GM12892 (cell line): Measurements from ENCODE around the gene MAPKAPK3.

Source experiments
- POLR2A ChIP-seq: IDR thresholded peaks from 2 replicates; pipeline ENCODE4 v1.6.1; 2011; ENCODE audit warnings: low read depth, low read length, control low read depth
- POLR2AphosphoS5 ChIP-seq: IDR thresholded peaks from 2 replicates; pipeline ENCODE4 v1.6.1; 2011; ENCODE audit warnings: low read depth, low read length, control low read depth
- TAF1 ChIP-seq: IDR thresholded peaks from 2 replicates; pipeline ENCODE4 v1.6.1; 2011; ENCODE audit warnings: low read depth, mild to moderate bottlenecking, control low read depth, low read length, borderline replicate concordance

DNA sequence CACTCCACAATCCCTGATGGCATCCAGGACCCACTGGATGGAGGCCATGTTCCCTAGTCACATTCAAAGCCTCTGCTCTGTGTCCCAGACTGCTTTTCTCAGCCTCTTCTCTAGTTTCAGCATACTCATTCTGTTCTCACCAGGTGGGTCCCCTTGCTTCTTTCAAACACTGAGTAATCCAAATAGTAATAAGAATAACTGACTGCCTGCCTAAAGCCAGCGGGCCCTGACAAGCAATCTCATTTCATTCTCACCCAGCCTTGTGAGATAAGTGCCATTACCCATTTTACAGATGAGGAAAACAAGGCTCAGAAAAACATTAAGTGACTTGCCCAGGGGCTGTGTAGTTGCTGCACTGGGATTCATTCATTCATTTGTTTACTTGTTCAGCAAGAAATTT lies 25.4 kb downstream of the MAPKAPK3 start:
- TF ChIP-seq POLR2A (no peak), TAF1 (no peak), POLR2AphosphoS5 (no peak)
